NCI-H2081 (cell line): ENCODE data around the gene FAM170B.

Source experiments
- DNase-seq, 2 experiments: peaks; one replicate each; lab custom pipeline; 2025; lab: John Stamatoyannopoulos, UW

The FAM170B gene

DNA sequence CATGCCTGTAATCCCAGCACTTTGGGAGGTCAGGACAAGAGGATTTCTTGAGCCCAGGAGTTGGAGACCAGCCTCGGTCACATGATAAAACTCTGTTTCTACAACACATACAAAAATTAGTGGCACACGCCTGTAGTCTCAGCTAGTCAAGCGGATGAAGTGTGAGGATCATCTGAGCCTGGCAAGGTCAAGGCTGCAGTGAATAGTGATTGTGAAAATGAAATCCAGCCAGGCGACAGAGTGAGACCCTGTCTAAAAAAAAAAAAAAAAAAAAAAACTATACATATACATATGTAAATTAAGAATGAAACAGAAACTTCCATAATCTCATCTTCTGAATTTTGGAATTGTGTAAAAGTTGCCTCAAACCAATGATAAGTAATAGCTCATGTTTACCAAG, 18.2 kb upstream of the FAM170B start:
- DNase-seq, result no peak

DNA sequence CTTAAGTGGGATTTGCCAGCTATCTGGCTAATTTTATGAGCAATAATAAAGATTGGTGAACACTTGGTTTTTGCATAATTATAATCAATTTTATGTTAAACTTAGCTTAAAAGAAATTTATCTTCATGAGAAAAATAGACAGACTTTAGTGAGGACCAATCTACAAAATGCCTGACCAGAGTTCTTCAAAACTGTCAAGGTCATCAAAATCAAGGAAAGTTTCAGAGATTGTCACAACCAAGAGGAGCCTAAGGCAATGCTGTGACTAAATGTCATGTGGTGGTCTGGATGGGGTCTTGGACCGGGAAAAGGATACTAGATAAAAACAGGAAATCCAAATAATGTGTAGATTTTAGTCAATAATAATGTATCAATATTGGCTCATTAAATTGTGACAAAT, 17.7 kb upstream of the FAM170B start:
- DNase-seq, result no peak

DNA sequence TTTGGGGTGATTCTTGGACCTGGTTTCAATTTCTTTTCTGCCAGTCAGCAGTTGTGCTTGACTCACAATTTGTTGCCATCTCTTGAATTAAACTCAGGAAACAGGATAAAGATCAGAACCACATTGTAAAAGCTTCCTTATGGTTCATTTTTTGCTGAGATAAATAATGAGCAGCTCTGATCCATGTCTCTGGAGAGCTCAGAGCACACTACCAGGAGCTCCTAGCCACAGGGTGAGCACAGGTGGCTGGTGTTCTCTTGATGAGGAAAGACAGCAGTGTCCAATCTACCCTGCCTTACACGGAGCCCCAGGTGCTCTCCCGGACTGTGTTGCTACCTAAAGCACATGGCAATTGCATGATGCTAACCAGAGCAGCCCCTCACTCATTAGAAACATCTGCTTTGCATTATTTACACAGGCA, 17.2 kb upstream of the FAM170B start:
- DNase-seq, result no peak

DNA sequence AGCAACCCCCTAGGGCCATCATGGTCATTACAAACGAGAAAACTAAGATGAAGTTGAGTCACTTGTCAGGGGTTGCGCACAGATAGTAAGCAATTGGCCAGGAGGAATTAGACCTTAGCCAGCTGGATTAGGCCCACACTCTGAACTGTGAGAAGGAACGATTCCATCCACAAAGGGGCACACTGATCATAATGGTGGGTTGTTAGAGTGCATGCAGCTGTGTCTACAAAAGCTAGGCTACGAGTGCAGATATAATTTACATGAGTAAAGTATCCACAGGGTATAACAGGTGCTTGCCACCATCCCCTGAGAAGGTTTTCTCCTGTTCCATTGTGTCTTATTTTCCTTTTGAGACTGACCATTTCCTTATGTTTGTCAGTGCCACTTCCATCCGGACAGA, 16.6 kb upstream of the FAM170B start:
- DNase-seq, result peak; percentile 33 to 86

DNA sequence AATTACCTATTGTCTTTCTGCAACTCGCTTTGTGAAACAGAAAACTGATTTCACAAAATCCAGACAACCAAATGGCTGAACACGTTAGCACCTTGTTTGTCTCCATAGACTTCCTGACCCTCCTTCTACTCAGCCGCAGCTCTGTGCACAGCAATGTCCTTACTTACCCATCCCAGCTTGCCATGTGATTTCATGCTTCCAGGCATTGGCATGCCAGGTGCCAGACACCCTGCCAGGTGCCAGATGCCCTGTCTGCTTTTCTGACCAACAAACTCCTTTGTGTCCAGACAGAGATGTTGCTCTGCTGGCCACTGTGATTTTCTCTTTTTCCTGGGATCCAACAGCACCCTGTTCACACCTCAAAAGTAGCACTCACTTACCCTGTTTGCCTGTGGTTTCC, 16.1 kb upstream of the FAM170B start:
- peak in 1 of 2 experiments; percentile 41 for DNase-seq

DNA sequence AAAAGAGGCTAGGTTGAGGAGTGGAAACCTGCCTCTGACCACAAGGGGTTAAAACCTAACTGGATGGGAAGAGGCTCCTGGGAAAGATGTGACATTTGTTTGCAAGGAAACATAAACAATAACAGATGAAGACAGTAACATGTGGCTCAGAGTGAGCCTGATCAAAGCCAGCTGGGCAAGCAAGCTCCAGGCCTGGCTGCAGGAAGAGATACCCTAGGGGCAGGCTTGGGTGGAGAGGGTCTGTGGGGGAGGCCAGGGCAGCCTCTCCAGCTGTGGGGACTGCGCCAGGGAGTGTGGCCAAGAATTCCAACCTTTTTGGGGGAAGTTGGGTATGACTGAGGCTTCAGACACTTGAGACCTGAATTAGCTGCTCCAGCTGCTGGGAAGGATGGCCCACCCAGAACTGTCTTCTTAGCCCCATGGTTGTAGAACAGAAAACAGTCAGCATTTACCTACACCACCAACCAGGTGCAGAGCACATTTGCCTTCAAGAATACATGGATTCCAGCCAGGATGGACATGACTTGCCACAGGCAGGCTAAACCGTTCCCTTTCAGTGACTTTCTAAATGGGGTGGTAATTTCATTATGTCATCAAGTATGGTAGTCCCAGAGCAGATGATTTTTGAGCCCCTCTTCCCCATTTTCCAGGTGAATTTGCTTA, 10.4 kb upstream of the FAM170B start:
- DNase-seq, result no peak

DNA sequence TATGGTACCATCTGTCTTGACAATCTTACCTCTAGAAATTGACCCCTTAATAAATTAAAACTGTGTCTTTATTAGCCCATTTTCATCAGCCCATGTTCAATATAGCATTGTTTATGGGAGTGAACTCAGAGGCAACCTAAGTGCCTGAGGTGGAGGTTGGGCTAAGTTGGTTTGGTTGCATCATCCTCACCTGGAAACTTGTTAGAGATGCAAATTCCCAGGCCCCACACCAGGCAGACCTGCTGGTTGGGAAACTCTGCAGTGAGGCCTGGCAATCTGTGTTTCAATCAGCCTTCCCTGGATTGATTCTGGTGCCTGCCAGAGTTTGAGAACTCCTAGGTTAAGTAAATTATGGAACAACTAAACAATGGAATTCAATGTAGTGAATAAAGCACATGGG, 9.4 kb upstream of the FAM170B start:
- no peak for DNase-seq

DNA sequence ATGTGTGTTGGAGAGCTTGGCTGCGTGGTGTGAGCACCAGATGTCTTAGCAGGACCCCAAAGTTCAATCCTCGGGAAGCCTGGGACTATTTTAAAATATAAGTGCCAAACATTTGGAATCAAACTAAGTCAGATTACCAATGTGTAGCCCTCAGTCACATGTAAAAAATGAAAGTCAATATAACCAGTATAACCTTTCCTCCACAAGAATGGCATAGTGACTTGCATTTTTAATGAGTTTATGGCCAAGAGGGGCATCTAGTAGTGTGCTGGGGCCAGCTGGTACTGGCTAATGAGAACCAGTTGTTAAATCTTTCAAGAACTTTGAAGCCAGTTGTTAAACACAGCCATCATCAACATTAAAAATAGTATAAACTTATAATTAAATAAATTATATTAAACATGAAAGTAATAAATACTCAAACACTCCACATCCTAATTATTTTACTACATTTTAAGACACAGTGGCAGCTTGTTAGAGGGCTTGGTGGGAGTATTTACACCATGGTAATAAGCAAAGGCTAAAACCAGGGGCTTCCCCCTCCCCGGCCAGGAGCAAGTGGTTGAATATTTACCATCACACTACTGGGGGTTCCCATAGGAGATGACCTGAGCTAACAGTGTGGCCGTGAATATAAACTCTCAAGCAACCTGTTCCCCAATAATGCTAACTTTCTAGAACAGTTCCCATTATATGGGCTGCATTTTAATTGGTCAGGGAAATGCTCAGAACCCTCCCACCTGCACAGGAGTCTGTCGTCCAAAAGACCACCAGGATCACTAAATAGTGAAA, 7.9 kb upstream of the FAM170B start:
- no peak for DNase-seq

DNA sequence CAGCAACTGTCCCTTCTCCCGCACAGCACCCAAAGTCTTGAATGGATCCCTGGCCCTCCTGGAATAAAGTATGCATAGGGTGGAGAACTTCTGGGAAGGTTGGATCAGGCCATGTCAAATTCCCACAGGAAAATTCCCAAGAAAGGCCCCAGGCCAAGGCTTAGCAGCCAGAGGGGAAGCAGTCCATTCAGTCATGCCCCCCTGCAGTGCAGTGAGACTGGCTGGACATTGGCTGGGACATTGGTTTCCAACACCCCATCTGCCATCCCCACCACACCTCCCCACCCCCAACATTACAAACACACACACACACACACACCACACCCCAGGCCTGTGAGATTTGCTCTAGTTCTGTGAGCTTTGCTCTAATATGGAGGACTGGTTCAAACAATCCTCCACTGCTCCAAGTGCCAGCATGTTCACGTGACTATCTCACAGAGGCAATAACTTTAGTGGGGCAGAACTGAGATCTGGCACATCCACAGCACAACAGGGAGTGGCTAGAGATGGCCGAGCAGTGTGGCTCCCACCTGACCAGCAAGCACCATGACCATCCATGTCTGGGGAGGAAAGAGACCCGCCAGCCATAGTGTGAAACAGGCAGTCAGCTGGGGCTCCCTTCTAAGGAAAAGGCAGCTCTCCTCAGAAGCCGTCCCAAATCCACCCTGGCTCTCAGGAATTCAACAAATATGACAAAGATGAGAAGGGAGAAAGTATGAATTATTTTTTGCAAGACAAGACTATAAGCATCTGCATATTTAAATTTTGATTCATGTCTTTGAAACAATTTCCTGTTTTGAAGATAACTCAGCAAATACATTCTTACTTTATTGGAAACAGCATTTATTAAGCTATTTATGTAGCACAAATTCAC, 6.7 kb upstream of the FAM170B start:
- DNase-seq, result no peak

DNA sequence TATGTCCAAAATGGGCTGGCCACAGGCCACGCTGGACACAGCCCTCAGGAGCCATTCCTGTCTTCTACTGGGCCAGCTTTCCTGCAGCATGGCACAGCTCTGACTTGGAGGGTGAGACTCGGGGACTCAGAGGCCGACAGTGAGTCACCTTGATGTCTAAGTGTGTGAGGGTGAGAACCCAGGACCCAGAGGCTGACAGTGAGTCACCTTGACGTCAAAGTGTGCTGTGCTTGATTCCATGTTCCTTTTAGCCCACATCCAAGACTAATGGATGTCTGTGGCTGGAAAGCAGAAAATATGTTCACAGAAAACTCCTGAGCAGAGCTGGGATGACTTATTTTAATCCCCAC, 6.0 kb upstream of the FAM170B start:
- no peak for DNase-seq

DNA sequence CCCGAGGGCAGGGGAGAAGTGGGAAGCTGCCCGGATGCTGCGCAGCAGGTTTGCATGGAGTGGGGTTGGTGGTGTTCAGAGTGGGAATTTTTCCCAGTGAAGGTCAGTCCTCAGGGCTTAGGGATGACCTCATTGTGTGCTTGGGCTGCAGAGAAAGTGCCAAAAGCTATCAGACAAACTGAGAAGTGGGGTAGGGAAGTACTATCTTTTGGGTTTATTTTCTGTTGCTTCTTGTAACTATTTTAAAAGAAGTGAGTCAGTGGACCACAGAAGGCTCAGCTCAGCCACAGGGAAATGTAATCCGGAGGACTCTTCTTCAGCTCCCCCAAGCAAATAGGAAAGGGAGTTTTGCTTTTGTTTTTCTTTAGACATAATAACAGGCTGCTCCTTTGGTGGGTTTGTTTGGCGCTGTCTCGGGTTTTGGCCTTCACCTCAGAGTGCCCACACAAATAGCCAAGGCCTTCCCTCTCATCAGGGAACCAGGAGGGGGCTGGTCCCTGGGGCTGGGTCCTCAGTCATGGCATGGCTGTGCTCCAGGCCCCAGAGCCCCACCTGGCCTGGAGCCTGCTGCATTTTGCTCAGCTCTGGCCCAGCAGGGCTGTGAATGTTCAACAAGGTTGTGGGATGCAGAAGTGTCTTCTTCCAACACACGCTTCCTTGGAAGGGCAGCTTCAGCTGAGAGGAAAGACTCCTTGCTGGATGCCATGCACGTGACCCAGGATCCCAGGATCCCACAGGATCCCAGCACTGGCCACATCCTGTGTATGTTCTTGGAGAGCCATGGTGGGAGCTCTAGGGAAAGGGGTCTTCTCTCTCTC, 5.4 kb upstream of the FAM170B start:
- DNase-seq, result no peak

DNA sequence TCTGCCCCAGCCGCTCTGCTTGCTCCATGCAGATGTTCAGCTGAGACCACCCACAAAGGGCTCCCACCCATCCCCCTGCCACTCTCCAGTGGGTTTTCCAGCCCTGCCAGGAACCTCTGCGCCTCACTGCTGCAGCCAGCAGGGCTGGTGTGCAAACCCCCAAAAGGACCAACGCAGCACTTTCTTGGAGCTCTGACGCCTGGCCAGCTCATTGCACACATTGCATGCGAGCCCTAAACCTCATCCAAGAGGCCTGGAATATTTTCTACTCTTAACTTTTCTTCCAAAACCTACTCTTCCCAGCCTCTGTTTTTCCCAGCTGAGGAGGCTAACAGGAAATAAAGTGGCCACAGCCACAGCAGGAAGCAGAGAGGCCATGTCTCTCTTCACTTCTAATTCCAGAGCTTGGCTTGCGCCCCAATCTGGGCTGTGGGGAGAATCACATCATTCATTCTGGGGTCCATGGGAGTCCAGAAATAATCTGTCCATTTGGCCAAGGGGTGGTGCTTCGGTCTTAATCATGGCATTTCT, 4.6 kb upstream of the FAM170B start:
- no peak for DNase-seq

DNA sequence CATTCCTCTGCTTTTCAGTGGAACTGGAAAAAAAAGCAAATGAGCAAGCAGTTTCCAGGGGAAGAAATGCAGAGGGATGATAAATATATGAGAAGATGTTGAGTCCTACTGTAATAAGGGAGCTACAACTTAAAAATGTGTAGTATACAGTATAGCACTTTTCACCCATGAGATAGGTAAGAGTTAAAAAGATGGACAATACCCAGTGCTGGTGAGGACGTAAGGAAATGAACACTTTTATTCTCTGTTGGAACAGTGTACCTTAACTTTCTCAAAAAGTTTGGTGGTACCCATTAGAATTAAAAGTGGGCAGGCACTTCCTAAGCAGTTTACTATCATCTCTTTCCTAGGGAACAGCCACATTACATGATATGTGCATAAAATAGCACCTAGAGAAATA, 2.7 kb upstream of the FAM170B start:
- DNase-seq, result no peak

DNA sequence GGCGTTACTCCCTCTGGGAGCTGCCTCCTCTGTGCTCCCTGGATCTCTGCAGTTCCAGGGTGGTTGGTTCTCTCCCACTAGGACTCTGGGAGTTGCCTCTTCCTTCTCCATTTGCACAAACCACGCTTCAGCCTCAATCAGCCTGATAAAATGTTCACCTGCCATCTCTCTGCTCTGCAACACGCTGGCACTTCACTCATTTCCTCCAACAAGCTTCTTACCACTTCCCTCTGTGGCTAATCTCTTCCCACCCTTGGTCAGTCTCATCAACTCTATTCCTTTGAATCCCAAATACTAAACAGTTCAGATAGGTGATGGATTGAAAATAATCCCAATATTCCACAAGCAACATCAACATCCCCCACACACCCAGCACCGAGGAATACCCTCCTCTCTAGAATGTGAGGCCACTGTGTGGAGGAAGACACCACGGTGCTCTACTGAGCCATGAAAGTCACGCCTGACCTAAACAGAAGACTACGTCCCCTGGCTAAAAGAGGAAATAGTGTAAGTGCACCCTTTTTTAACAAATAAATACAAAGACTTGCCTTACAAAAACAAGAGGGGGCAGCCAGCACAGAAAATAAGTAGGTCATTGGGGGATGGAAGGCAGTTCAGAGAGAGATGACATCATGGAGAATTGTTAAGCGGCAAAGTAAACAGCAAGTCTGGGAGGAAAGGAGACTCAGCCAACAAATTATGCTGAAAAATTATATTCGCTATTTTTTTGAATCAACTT, 1.9 kb upstream of the FAM170B start:
- DNase-seq, result no peak

DNA sequence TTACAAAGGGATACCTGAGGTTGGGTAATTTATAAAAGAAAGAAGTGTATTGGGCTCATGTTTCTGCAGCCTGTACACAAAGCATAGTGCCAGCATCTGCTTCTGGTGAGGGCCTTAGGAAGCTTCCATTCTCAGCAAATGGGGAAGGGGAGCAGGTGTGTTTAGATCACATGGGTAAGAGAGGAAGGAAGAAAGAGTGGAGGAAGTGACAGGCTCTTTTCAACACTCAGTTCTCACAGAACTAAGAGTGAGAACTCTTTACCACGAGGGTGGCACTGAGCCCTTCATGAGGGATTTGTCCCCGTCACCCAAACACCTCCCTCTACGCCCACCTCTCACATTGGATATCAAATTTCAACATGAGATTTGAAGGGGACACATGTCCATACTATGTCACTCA, 506 bp upstream of the FAM170B start:
- DNase-seq, result no peak

DNA sequence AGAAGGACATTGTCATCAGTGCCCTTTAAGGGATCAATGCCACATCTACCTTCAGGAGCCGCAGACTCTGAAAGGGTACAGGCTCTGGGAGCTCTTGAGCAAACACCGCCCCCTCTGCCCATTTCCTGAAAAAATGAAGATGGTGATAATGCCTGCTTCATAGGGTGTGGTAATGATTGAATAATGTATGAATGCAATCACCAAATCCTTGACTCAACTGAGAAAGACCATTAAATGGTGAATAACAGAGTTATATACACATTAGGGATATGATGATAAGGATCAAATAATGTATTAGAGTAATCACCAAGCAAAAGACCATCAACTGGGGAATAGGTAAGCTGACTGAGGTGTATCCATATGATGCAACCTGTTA, 1.5 kb downstream of the FAM170B start:
- DNase-seq, result no peak

DNA sequence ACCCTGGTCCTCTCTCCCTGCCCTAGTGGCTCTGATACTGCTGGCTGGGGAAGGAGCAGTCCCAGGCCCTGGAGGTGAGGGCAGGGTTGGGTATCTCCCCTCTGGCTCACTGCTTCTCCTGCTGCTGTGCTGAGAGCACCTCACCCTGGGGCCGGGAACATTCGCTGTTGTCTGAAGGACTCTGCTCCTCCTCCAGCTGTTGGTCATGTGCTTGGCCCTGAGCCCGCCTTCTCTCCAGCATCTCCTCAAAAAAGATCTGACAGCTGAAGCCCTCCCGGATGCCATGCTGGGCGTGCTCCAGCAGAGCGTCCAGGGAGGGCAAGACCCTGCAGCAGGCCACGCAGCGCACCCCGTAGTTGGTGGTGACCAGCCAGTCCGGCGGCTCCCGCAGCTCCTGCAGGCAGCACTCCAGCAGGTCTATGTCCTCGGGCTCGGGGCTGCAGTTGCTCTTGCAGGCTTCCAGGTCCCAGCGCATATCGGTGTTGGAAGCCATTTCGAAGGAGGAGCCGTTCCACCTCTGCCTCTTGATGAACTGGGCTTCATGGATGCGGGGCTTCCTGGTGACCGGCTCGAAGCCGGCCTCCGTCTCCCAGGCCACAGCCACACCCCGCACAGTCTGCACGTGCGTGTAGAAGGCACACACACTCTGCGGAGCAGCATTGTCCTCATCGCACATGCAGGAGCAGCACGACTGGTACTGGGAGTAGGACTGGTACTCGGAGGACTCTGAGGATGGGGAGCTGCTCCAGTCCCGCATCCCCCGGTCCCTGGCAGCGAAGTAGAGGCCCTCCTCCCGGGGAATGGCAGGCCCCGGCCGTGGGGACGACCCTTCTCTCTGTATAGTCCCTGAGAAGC, 2.1 kb downstream of the FAM170B start:
- DNase-seq, result no peak

DNA sequence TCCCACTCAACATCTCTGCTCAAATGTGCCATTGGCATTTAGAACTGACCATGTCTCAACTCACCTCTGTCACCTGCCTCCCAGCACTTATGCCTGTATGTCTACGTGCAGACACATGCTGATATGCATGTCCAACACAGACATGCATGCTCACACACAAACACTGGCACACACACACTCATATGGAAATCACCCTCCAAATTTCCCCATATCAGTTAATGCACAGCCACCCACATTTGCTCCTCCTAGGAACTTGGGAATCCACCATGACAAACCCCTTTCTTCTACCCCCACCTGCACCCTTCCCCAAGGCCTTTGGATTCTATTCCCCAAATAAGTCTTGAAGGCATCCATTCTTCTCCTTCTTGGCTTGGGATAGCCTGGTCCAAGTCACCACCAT, 4.4 kb downstream of the FAM170B start:
- no peak for DNase-seq

DNA sequence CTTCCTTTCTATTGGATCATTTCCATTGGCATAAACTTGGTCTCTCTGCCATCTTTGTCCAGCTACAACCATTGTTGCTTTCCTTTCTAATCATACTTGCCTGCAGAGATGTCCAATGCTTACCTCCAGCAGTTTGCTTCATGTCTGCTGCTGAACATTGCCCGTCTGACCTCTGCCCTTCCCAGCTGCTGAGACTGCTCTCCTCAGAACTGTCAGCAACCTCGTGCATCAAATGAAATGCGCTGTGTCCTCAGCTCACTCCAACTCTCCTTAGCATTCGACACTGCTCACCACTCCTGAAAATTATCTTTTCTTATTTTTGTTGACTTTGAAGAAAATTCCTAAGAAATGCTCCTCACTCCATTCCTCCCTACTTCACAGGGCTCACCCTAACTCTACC, 5.0 kb downstream of the FAM170B start:
- DNase-seq, result no peak
